GM21423 (cell line): ENCODE measurements around the gene HOXA11.

ENCODE experiments used
- ATAC-seq: cut with Tn5 transposase; IDR thresholded peaks from one replicate; pipeline ENCODE4 v1.9.1; 2021; ENCODE audit warnings: mild to moderate bottlenecking, moderate library complexity; ENCODE audit not compliant: unreplicated experiment

HOXA11 gene

DNA sequence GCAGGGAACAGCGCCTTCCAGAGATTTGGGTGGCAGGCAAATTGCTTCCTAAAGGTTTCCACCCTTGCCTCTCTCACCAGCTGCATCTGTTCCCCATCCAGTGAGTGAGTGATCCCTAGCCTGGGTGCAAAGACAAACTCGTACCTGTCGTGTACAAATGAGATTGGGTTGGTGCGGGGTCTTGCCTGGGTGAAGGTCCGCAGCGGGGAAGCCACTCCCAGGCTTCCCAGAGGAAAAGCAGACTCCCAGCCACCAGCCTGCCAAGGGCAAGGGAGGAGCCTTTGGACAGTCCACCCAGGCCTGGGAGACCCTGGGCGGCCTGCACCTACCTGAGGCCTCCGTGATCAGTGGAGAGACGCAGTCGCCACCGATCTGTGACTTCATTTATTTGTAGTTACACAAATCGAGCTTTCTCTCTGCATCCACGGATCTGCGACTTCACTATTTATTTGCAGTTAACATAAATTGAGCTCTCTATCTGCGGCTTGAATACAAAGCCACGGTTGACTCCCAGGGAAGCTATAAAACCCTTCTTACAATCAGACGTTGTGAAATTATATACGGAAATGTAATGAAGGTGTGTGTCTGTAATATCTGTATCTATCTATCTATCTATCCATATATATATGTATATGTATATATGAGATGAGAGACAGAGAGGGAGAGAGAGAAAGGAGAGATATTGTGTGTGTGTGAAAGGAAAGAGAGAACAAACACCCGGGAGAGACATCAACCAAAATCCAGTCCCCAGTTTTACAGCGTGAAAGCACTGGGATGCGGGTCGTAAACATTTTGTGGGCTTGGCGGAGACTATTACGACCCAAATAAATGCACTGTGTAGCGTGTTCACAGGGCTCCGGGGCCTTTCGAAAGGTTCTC is 25.5 kb downstream of the HOXA11 start:
- no peak for ATAC-seq

DNA sequence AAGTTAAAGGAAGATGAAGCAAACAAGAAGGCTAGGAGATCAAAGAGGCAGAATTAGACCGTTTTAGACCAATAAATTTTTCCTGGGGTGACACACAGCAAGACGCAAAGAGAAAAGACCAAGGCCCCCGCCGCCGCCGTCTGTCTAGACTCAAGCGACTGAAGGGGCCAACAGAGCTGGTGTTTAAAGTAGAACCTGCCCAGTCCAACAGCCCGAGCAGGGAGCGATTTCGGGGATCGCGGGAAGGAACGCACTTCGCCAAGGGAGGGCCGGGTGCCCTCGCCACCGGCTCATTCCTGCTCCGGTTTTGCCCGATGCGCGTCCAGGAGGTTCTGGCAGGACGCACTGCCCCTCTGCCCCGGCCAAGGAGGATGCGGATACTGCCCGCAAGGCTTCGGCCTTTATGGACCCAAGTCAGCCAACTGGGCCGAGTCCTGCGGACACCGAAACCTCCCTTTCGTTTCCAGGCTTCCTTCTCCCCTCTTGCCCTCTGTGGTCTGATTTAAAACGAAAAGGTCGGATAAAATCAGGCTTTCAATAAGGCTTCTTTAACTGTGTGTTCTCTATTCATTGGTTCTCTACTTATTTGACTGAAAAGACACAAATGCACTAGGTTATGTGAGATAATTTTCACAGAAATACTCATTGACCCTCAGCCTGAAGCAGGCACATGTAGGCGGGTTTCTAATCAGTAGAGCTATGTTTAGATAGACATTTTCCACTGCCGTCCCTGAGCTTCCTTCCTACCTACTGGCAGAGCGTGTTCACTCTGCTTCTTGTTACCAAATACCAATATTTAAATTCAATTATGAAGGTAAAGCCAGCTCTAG is 26.4 kb downstream of the HOXA11 start:
- no peak for ATAC-seq

DNA sequence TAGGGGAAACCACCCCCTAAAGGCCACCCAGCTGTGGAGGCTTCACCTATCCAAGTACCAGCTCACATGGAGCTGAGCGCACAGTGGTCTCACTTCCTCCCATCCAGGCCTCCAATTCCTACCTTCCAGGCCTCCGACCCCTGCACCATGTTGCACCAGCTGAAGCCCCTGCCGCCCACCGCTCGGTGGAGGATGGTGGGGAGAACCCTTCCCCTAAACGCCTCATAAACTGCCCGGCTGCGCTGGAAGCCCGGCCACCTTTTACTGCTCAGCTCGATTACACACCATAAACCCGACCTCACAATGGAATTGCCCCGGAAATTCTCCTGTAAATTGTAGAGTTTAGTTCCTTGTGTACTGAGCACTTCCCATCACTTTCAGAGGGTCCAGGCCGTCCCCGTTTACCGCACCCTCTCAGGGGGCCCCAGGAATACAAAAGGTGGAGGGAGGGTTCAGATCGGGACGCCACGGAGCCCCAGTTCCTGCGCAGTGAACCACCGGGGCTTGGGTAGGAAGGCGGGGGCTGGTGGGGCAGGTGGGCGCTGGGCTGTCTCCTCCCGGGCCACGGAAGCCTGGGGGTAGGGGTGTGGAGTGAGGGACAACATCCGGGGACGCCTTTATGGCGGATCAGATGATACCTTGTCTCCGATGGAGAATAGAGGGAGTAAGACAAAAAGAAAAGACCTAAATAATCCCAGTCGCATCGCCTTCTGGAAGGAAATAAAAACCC is 27.2 kb downstream of the HOXA11 start:
- ATAC-seq, result no peak

DNA sequence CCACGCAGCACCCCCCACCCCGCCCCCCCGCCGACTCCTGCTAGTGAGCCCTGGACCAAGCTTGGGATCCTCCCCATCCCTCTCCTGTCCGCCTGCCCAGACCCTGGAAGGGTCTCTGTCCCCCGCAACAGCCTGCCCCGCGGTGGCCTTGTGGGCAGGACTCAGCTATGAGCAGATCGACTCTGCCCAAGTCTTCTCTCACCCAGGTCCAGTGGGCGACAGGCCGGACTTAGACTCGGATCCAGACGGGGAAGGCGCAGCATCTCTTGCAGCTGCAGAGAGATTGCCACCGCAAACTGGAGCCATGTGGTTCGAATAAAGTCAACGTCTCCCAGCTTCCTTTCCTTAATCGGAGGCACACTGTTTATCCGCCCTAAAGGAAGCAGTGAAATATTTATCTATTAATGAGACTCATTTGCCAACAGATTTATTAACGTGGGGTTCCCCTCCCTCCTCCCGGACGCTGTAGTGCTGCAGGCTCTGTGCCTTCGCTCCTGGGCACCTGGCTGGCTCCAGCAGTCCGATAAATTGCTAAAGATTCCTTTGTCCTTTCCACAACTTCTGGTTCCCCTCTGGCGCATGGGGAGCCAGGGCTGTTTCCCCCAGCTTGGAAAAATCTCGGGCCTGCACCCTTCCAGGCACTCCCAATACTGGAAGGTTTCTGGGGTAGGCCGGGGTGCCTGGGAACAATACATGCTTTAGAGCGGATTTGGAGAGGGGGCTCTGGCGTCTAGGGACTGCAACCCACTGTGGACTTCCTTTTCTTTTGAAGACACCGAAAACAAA is 27.9 kb downstream of the HOXA11 start:
- no peak for ATAC-seq

DNA sequence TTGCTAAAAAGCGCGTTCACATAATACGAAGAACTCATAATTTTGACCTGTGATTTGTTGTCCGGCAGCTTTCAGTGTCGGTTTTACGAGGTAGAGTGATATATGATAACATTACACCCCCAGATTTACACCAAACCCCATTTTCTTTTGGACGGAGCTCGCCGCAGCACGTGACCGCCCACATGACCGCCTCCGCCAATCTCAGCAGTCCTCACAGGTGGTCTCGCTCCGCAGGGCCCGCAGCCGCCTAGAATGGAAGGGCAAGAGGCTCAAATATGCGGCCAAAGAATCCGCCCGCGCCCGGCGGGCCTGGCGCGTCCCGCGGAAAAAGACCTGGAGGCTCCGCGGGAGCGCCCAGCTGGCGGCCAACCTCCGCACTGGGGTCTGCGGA is 28.5 kb downstream of the HOXA11 start, which contains the start of gene HOXA7:
HOXA7 (minus strand) TSS at position 168 of the 391 bp plus-strand sequence; CDS start at position 38, 130 bp downstream.
- ATAC-seq, result no peak

DNA sequence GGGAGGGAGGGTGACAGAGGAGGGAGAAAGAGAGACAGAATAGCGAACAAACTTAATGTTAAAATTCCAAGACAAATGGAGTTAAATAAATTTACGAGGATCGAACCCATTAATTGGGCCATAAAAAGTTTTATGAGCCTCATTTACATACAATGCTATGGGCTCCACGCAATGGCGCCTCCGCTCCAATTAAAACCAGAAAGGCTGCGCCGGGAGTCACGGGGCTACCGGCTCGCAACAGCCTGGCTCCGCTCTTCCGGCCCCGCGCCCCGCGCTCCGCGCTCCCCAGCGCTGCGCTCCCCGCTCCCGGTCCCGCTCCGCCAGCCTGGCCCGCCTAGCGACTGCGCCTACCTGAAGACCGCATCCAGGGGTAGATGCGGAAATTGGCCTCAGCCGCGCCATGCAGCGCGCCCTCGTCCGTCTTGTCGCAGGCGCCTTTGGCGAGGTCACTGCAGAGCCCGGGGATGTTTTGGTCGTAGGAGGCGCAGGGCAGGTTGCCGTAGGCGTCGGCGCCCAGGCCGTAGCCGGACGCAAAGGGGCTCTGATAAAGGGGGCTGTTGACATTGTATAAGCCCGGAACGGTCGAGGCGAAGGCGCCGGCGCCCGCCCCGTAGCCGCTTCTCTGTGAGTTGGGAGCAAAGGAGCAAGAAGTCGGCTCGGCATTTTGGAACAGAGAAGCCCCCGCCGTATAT is 29.1 kb downstream of the HOXA11 start:
- ATAC-seq, result no peak

DNA sequence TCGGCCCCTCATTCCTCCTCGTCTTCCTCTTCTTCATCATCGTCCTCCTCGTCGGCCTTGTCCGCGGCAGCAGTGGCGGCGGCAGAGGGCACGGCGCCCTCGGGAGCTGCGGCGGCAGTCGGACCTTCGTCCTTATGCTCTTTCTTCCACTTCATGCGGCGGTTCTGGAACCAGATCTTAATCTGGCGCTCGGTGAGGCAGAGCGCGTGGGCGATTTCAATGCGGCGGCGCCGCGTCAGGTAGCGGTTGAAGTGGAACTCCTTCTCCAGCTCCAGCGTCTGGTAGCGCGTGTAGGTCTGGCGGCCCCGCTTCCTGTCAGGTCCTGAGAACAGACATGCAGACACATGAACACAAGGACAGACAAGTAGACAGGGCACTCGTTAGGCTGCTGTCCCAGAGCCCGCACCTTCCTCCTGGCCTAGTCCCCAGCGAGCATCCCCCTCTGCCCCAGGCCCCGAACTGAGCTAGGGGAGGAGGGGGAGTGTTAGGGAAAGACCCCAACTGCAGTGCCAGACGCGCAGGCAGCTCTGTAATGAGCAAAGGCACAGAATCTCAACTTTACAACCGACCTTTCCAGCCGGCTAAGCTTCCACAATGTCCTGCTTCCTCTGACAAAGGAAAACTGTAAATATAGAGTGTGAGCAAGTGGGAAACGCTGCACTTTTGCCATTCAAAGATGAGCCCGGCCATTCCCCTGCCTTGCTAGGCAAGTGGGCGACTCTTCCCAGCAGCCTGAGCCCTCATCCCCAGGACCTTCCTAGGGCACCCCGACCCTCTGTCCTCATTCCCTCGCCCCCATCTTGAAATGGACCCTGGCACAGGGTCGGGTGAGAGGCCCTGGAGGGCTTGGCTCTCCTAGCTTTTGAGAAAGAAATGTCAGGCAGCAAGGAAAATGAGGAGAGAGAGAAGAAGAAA is 29.9 kb downstream of the HOXA11 start:
- ATAC-seq, result no peak

DNA sequence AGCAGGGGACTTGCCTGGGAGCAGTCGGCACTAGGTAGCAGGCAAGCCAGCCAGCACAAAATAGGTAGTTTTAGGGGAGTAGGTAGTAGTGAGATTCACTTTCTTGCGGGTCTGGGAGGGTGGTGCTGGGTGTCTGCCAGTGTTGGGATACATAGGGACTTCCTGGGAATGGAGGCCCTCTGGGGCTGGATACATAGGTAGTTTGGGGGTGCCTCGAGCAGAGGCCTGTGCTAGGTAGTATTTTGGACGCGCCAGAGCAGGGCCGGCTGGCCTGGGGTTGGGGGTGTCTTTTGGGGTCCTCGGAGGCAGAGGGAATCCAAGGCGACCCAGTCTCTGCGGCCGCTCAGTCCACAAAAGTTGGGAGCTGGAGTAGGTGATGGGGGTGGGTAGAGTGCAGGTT is 30.7 kb downstream of the HOXA11 start:
- no peak for ATAC-seq

DNA sequence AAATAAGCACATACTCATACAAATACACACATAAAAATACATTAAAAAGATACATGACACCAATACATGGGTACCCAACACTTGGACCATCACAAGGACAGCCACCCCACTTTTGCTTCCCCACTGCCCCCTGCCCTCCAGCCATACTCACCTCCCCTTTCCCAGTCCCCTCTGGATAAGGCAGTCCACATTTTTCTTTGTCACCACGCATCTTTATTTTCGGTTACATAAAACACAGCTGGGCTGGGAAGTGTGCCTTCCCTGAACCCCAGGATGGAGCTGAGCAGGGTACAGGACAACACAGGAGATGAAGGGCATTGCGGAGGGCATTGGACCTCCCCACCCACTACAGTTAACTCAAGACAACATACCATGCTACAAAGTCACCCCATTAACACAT is 31.5 kb downstream of the HOXA11 start:
- ATAC-seq, result no peak

DNA sequence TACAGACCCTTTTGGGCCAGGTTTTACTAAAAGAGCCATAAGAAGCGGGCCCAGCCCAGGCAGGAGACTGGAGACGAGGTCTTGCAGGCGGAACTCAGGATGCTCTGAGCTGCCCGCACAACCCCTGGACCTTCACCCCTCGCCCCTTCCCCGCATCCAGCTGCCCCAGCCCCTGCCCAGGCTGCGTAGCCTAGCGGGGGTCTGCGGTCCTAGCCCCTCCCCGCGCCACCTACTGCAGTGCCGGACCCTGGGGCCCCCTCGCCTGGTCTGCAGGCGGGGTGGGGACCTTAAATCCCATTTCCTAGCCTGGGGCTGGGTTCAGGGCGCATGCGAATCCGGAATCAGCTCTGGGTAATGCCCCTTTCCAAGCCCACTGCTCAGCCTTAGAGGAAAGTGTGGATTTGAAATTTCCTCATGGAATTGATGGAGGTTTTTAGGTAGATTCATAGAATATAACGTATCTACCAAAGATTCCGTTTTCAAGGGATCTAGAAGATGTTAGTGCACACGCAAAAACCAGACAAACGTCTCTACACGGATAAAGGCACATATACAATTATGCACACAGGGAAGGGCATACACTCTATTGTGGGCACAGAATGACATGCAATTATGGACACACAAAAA is 32.1 kb downstream of the HOXA11 start:
- ATAC-seq, result no peak

DNA sequence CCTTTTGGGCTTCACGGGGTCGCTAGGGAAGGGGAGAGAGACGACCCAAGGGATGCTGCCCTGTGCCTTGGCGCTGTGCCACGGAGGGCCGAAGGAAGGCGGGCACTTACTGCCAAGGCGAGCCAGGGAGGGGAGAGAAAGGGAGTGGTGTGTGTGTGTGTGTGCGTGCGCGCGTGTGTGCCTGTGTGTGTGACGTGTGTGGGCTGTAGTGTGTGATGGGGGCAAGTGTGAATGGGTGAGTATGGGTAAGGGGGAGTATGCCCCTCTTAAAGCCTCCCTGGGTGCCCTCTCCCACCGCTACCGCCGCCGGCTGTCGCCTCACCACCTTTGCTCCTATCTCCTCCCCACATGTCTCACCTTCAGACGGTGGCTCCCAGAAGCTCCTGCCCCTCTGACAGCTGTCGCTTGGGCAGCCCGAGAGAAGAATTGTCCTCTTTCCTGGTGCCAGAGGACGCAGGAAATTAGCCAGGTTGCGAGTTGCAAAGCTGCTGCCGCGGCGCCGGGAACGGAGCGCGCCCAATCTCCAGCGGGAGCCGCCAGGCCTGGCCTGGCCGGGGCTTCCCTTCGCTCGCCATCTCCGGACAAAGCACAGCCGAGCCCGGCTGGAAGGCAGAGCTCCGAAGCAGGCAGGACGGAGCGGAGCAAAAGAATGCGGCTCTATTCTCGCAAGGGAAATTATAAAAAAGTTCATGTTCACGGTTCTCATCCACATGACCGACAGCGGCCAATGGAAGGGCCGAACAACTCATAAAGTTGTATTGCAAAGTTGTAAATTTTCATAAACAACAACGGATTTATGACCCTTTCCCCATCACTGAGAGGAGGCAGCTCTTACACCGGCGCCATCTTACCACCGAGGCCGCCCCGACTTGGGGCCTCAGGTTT is 32.9 kb downstream of the HOXA11 start, which contains the start of gene HOXA3:
HOXA3 (minus strand) TSS at position 653 of the 885 bp plus-strand sequence. CDS start 41,943 bp downstream, outside the sequence.
- ATAC-seq, result no peak

DNA sequence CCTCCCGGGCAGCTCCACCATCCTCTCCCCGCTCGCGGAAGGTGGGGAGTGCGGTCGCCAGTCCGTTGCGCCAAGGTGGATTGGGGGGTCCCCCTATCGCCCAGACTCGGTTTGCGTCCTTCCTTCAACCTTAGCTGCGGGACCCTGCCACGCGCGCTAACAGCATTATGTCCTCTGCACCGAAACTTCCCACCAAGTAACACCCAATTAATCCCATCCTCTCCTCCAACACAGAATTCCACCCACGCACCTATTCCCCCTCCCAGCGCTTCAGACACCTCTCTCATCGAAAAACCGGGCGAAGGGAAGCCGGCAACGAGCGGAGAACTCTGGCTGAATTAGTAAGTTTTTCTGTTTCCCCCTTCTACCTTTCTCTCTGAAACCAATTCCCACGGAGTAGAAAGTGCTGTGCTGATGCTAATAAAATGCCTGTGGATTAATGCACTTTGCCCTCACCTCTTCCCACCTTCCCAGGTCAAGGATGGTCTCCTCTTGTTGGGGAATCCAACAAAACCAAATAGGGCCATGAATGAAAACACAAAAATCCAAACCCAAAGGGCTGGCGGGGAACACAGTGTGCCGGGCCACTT is 33.6 kb downstream of the HOXA11 start:
- no peak for ATAC-seq

DNA sequence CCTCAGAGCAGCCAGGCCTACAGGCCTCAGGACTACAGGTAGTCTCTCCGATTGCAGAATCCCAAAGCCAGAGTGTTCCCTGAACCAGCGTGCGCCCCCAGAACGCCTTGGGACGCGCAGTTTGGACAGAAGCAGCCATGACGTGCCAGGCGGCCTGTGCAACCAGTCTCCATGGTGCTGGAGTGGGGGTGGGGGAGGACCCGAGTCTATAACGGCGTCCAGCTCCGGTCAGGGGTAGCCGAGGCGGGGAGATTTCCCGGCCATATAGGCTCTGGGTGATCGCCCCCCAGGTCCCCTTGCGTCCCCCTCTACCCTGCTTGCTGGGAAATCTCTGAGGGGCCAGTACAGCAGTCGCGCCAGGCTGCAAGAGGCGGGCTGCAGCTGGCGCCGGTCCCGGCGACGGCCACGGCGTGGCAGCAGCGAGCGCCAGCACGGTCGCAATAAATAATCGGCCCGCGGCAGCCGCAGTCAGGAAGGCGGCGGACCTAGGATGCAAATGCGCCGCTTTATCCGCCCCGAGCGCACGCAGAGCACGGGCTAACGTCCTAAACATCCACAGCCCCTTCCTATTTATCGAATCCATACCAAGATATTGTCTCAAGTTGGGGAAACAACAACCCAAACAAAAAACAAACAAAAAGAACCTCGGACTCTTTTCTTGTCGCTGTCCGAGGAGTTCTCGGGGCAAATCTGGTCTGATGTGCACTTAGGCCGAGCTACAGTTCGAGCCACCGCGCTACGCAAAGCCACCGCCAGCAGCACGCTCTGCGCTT is 34.3 kb downstream of the HOXA11 start:
- ATAC-seq, result peak; percentile 83

DNA sequence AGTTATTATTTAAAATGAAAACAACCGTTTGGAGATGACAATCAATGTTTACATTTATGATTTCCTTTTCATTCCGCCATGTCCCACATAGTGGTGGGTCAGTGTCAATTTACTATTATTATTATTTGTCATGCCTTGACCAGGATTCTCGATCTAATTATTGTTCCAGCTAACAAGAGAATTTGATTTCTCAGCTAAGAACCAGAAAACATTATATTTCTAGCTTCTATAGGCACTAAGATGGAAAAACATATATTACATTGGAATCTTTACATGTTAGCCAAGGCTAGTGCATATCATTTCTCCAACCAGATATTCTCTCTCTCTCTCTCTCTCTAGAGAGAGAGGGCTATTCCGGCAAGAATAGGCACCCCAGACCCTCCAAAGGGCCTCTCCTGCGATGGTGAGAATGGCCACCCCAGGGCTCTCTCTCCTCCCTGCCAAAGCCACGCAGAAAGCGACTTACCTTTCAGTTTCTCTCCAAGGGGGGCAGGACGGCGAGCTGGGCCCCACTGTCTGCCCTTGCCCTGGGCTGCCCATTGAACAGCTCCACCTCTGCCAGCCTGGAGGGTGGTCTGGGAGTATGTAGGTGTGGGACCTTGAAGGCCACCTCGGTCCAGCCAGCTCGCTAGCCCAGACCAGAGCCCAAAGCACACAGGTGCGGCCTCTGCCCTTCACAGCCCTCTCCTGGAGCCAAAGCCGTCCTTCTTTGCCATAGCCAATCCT is 35.0 kb downstream of the HOXA11 start:
- ATAC-seq, result no peak
